Liver (tissue), 9 donors: ENCODE measurements around the gene ARL13A. TPM values are rescaled to one million over a fixed set of nuclear protein-coding genes. Genes with fewer than 3 reads are reported as not detected.

Experiments
- DNase-seq: peaks from one replicate; pipeline ENCODE4 v3.0.0-alpha.2; 2017; ENCODE audit warnings: low spot score
- H3K27ac ChIP-seq, 2 donors: one replicate each; pipeline ENCODE4 v1.7.0; 2013; ENCODE audit warnings: inconsistent platforms in 2 of 2, low read length in 2 of 2, control low read depth in 1 of 2, low read depth in 1 of 2, mild to moderate bottlenecking in 1 of 2
- H3K27me3 ChIP-seq, 4 donors: one replicate each; pipeline versions ENCODE4 v1.6.1 to v1.7.0; 2013; ENCODE audit warnings: low read length in 3 of 4, inconsistent platforms in 1 of 4, mild to moderate bottlenecking in 1 of 4, moderate library complexity in 1 of 4; ENCODE audit not compliant: control insufficient read depth in 4 of 4, insufficient read depth in 4 of 4
- H3K36me3 ChIP-seq, 4 donors: one replicate each; pipeline versions ENCODE4 v1.6.1 to v1.7.0; 2013; ENCODE audit warnings: low read length in 3 of 4, mild to moderate bottlenecking in 3 of 4, low read depth in 1 of 4, moderate library complexity in 1 of 4; ENCODE audit not compliant: control insufficient read depth in 4 of 4, insufficient read depth in 3 of 4
- H3K4me1 ChIP-seq, 4 donors: one replicate each; pipeline versions ENCODE4 v1.6.1 to v1.7.0; 2013; ENCODE audit warnings: low read length in 3 of 4, mild to moderate bottlenecking in 3 of 4, moderate library complexity in 1 of 4; ENCODE audit not compliant: control insufficient read depth in 4 of 4, insufficient read depth in 4 of 4
- H3K4me3 ChIP-seq, 3 donors: one replicate each; pipeline versions ENCODE4 v1.6.1 to v1.7.0; 2013; ENCODE audit warnings: low read length in 3 of 3, control low read depth in 1 of 3, low read depth in 1 of 3, mild to moderate bottlenecking in 1 of 3
- H3K9ac ChIP-seq, 2 donors: one replicate each; pipeline ENCODE4 v1.7.0; 2013; ENCODE audit warnings: low read length in 2 of 2, mild to moderate bottlenecking in 2 of 2, moderate library complexity in 2 of 2, control low read depth in 1 of 2, low read depth in 1 of 2
- H3K9me3 ChIP-seq, 4 donors: one replicate each; pipeline versions ENCODE4 v1.6.1 to v1.7.0; 2013; ENCODE audit warnings: low read length in 3 of 4; ENCODE audit not compliant: control insufficient read depth in 4 of 4
- ATF3 ChIP-seq: IDR thresholded peaks from 2 replicates; pipeline ENCODE4 v1.6.1; 2016; ENCODE audit warnings: antibody characterized with exemption
- CTCF ChIP-seq: fragments of 150-350 bp; IDR thresholded peaks from 2 replicates; pipeline ENCODE4 v1.5.1; 2017; ENCODE audit warnings: improper control_type of control experiment, low read depth, low read length; ENCODE audit not compliant: missing input control
- EGR1 ChIP-seq, 2 donors: IDR thresholded peaks; 2 replicates each; pipeline ENCODE4 v1.6.1; 2016 to 2018; ENCODE audit warnings: antibody characterized with exemption in 2 of 2, low read depth in 2 of 2
- FOXA1 ChIP-seq: IDR thresholded peaks from 2 replicates; pipeline ENCODE4 v1.6.1; 2016; ENCODE audit warnings: antibody characterized with exemption
- FOXA2 ChIP-seq: IDR thresholded peaks from 2 replicates; pipeline ENCODE4 v1.6.1; 2016; ENCODE audit warnings: antibody characterized with exemption
- GABPA ChIP-seq, 2 donors: IDR thresholded peaks in 1 of 2; conservative IDR thresholded peaks in 1 of 2; 2 replicates each; pipeline ENCODE4 v1.6.1; 2016; ENCODE audit warnings: antibody characterized with exemption in 2 of 2, mild to moderate bottlenecking in 1 of 2, moderate library complexity in 1 of 2
- HNF4A ChIP-seq, 2 donors: conservative IDR thresholded peaks; 2 replicates each; pipeline ENCODE4 v1.6.1; 2016; ENCODE audit warnings: antibody characterized with exemption in 2 of 2, mild to moderate bottlenecking in 2 of 2
- HNF4G ChIP-seq: IDR thresholded peaks from 2 replicates; pipeline ENCODE4 v1.6.1; 2016; ENCODE audit warnings: antibody characterized with exemption
- JUND ChIP-seq, 2 donors: IDR thresholded peaks; 2 replicates each; pipeline ENCODE4 v1.6.1; 2016; ENCODE audit warnings: antibody characterized with exemption in 2 of 2
- MAX ChIP-seq: IDR thresholded peaks from 2 replicates; pipeline ENCODE4 v1.6.1; 2016; ENCODE audit warnings: antibody characterized with exemption
- NR2F2 ChIP-seq: IDR thresholded peaks from 2 replicates; pipeline ENCODE4 v1.6.1; 2016; ENCODE audit warnings: antibody characterized with exemption
- RAD21 ChIP-seq, 2 donors: IDR thresholded peaks; 2 replicates each; pipeline ENCODE4 v1.6.1; 2016; ENCODE audit warnings: antibody characterized with exemption in 2 of 2, mild to moderate bottlenecking in 2 of 2
- REST ChIP-seq: IDR thresholded peaks from 2 replicates; pipeline ENCODE4 v1.6.1; 2016; ENCODE audit warnings: antibody characterized with exemption, mild to moderate bottlenecking
- RXRA ChIP-seq, 2 donors: IDR thresholded peaks; 2 replicates each; pipeline ENCODE4 v1.6.1; 2017 to 2018; ENCODE audit warnings: antibody characterized with exemption in 2 of 2, mild to moderate bottlenecking in 1 of 2
- SP1 ChIP-seq: IDR thresholded peaks from 2 replicates; pipeline ENCODE4 v1.6.1; 2018; ENCODE audit warnings: antibody characterized with exemption, mild to moderate bottlenecking
- TAF1 ChIP-seq: conservative IDR thresholded peaks from 2 replicates; pipeline ENCODE4 v1.6.1; 2016; ENCODE audit warnings: antibody characterized with exemption, mild to moderate bottlenecking
- YY1 ChIP-seq: IDR thresholded peaks from 2 replicates; pipeline ENCODE4 v1.6.1; 2016; ENCODE audit warnings: antibody characterized with exemption, mild to moderate bottlenecking
- ZBTB33 ChIP-seq: IDR thresholded peaks from 2 replicates; pipeline ENCODE4 v1.6.1; 2016; ENCODE audit warnings: antibody characterized with exemption
- WGBS: extraction: QIAGEN DNeasy Blood & Tissue Kit; methylation state at CpG from one replicate; pipeline ENCODE4 v1.1.7; 2013; 5-methylcytosine and 5-hydroxymethylcytosine counted together
- polyA plus RNA-seq, 2 donors: library from polyadenylated mRNA; stranded (reverse) in 1 of 2; unstranded in 1 of 2; fragments of 200-250 nt in 1 of 2; fragments of >200 nt in 1 of 2; fragmentation: Nextera tagmentation in 1 of 2; extraction: Ambion mirVana in 1 of 2; gene quantifications; one replicate each; pipeline versions ENCODE4 v1.2.1 to v1.2.3, GENCODE V29; 2013 to 2015
- total RNA-seq, 2 donors: library from RNA; depleted of rRNA; stranded (reverse); fragments of >200 nt; gene quantifications; one replicate each; pipeline ENCODE4 v1.2.3, GENCODE V29; 2014
- donor health status: healthy.
- donor health status: healthy.
- donor health status: healthy.
- donor health status: healthy.
- donor health status: healthy.

The ARL13A gene
- total and polyA plus RNA-seq, 4 donors: not detected

- H3K4me3 ChIP-seq: no peak overlapping the region
- H3K27ac ChIP-seq: no peak overlapping the region
- H3K9ac ChIP-seq: no peak overlapping the region
- TF ChIP-seq HNF4A (conservative IDR thresholded peaks at IDR 0.05): no peak
- TF ChIP-seq RXRA (IDR thresholded peaks at IDR 0.05): no peak
- TF ChIP-seq GABPA (IDR thresholded peaks at IDR 0.05 in 1 of 2, conservative IDR thresholded peaks at IDR 0.05 in 1 of 2): no peak
- TF ChIP-seq ZBTB33: no peak
- no peak for TF ChIP-seq YY1
- no peak for TF ChIP-seq CTCF
- TF ChIP-seq MAX: no peak
- no peak for TF ChIP-seq REST
- no peak for TF ChIP-seq HNF4G
- TF ChIP-seq EGR1 (IDR thresholded peaks at IDR 0.05; ENCODE audit: low read depth in 2 of 2): no peak
- no peak for TF ChIP-seq FOXA2
- TF ChIP-seq FOXA1: no peak
- no peak for TF ChIP-seq RAD21 (IDR thresholded peaks at IDR 0.05)
- no peak for TF ChIP-seq JUND (IDR thresholded peaks at IDR 0.05)
- no peak for TF ChIP-seq NR2F2
- TF ChIP-seq TAF1: no peak
- TF ChIP-seq SP1: no peak
- no peak for TF ChIP-seq ATF3
- H3K27me3 ChIP-seq: no peaks in the 10 kb centered on the region
- H3K4me1 ChIP-seq: no peaks in the 10 kb centered on the region
- DNase-seq: no peak
- no peaks in the 10 kb centered on the region for H3K36me3 ChIP-seq
- 85% methylated on average over 2 of the region's 2 CpGs for WGBS
- H3K9me3 ChIP-seq: peaks cover 0 to 8% (median 3%) of the 10 kb centered on the region in 4 donors
These were observed 33.7 kb upstream of the ARL13A start for GRCh38 chrX:100935767-100936166.

GRCh38 chrX:100939333-100939732 lies 30.2 kb upstream of the ARL13A start:
- H3K27me3 ChIP-seq: no peaks in the 10 kb centered on the region
- no peak overlapping the region for H3K27ac ChIP-seq
- H3K9ac ChIP-seq: no peak overlapping the region
- no peaks in the 10 kb centered on the region for H3K4me1 ChIP-seq
- no peak for TF ChIP-seq EGR1 (IDR thresholded peaks at IDR 0.05; ENCODE audit: low read depth in 2 of 2)
- TF ChIP-seq JUND (IDR thresholded peaks at IDR 0.05): no peak
- TF ChIP-seq NR2F2: no peak
- no peak for TF ChIP-seq YY1
- no peak for TF ChIP-seq MAX
- WGBS: 78% methylated on average over 4 of the region's 4 CpGs
- DNase-seq: no peak
- H3K4me3 ChIP-seq: no peak overlapping the region
- no peaks in the 10 kb centered on the region for H3K9me3 ChIP-seq
- H3K36me3 ChIP-seq: no peaks in the 10 kb centered on the region
